H1 (cell line): Measurements from ENCODE around the gene PROK1. TPM values are rescaled to one million over a fixed set of nuclear protein-coding genes. Genes with fewer than 3 reads are reported as not detected.

ENCODE experiments used
- CTCF ChIA-PET: fragments of 300-600 bp; sonication (Branson Sonifier 250); formaldehyde crosslinking; loops from one replicate; lab custom pipeline; 2021; ENCODE audit not compliant: partially characterized antibody; lab: Charles Lee
- POLR2A ChIA-PET: fragments of 300-600 bp; sonication (Branson Sonifier 250); formaldehyde crosslinking; loops from one replicate; lab custom pipeline; 2021; ENCODE audit warnings: inconsistent platforms; ENCODE audit not compliant: partially characterized antibody; lab: Charles Lee
- DNase-seq, 2 experiments: peaks; one replicate each; pipeline versions ENCODE4 v3.0.0 to v3.0.0-alpha.2; 2010 to 2022; ENCODE audit warnings: low spot score in 2 of 2, low read depth in 1 of 2, mixed read lengths in 1 of 2
- FAIRE-seq: peaks from 2 replicates; lab custom pipeline; 2011; peaks lifted over from hg19 to GRCh38; lab: Jason Lieb, UNC
- H2AFZ ChIP-seq: 2 replicates; pipeline ENCODE4 v1.8.1; 2012; ENCODE audit warnings: low read length, inconsistent platforms
- H2AK5ac ChIP-seq: 2 replicates; pipeline ENCODE4 v1.6.1; 2013; ENCODE audit warnings: low read depth, low read length
- H2BK120ac ChIP-seq: replicated peaks from 2 replicates; pipeline ENCODE3; 2013; ENCODE audit warnings: low read depth, low read length, inconsistent platforms
- H2BK12ac ChIP-seq: 2 replicates; pipeline ENCODE4 v1.6.1; 2013; ENCODE audit warnings: low read depth, low read length
- H2BK15ac ChIP-seq: 2 replicates; pipeline ENCODE4 v1.6.1; 2013; ENCODE audit warnings: low read length
- H2BK20ac ChIP-seq: 2 replicates; pipeline ENCODE4 v1.6.1; 2013; ENCODE audit warnings: low read length
- H2BK5ac ChIP-seq: 2 replicates; pipeline ENCODE4 v1.6.1; 2013; ENCODE audit warnings: low read depth, low read length
- H3K14ac ChIP-seq: 2 replicates; pipeline ENCODE4 v1.6.1; 2013; ENCODE audit warnings: inconsistent platforms; ENCODE audit not compliant: insufficient read length
- H3K18ac ChIP-seq: 2 replicates; pipeline ENCODE4 v1.6.1; 2013; ENCODE audit warnings: low read length; ENCODE audit errors: extremely low read depth
- H3K23ac ChIP-seq: 2 replicates; pipeline ENCODE4 v1.6.1; 2013; ENCODE audit warnings: inconsistent platforms; ENCODE audit not compliant: insufficient read length
- H3K23me2 ChIP-seq: 2 replicates; pipeline ENCODE4 v1.6.1; 2013; ENCODE audit warnings: low read depth, low read length
- H3K27ac ChIP-seq: 2 replicates; pipeline ENCODE4 v1.6.1; 2011; ENCODE audit warnings: low read depth, low read length, inconsistent platforms
- H3K27me3 ChIP-seq, 4 experiments: replicated peaks in 1 of 4; 1 replicate in 1 of 4; 2 replicates in 3 of 4; pipeline versions ENCODE4 v1.6.1 to v1.8.1; 2011 to 2013; ENCODE audit warnings: low read length in 3 of 4, mild to moderate bottlenecking in 3 of 4, inconsistent platforms in 2 of 4, mixed read lengths in 2 of 4, moderate library complexity in 1 of 4; ENCODE audit not compliant: control insufficient read depth in 3 of 4, insufficient read depth in 3 of 4; ENCODE audit errors: extremely low read depth in 1 of 4
- H3K36me3 ChIP-seq, 4 experiments: 2 replicates each; pipeline versions ENCODE4 v1.6.1 to v1.8.1; 2011 to 2013; ENCODE audit warnings: mild to moderate bottlenecking in 4 of 4, low read length in 3 of 4, moderate library complexity in 2 of 4, control low read depth in 1 of 4, inconsistent platforms in 1 of 4; ENCODE audit not compliant: insufficient read depth in 4 of 4, control insufficient read depth in 2 of 4
- H3K4ac ChIP-seq: replicated peaks from 2 replicates; pipeline ENCODE3; 2013; ENCODE audit warnings: low read length, low read depth, mixed read lengths, inconsistent platforms; ENCODE audit not compliant: insufficient read length
- H3K4me1 ChIP-seq, 4 experiments: replicated peaks in 1 of 4; 1 replicate in 1 of 4; 2 replicates in 3 of 4; pipeline versions ENCODE4 v1.6.1 to v1.8.1; 2011 to 2013; ENCODE audit warnings: low read length in 3 of 4, inconsistent platforms in 2 of 4, mixed read lengths in 1 of 4; ENCODE audit not compliant: insufficient read depth in 4 of 4, control insufficient read depth in 3 of 4
- H3K4me2 ChIP-seq, 2 experiments: 2 replicates each; pipeline versions ENCODE4 v1.6.1 to v1.8.1; 2011 to 2013; ENCODE audit warnings: low read depth in 2 of 2, low read length in 2 of 2, control low read depth in 1 of 2, inconsistent platforms in 1 of 2, mild to moderate bottlenecking in 1 of 2; ENCODE audit not compliant: insufficient read depth in 1 of 2
- H3K4me3 ChIP-seq, 4 experiments: fragments of 200-600, 300-600 bp in 1 of 4; sonication (generic), shearing (Covaris generic), sonication (Bioruptor Twin) in 1 of 4; 2 replicates each; pipeline versions ENCODE4 v1.5.1 to v1.8.1; 2011 to 2016; ENCODE audit warnings: low read length in 4 of 4, low read depth in 3 of 4, control low read depth in 2 of 4, inconsistent platforms in 2 of 4, mild to moderate bottlenecking in 2 of 4, mixed read lengths in 1 of 4, moderate library complexity in 1 of 4; ENCODE audit not compliant: insufficient read depth in 2 of 4; ENCODE audit errors: extremely low read depth in 1 of 4
- H3K56ac ChIP-seq: replicated peaks from 2 replicates; pipeline ENCODE3; 2013; ENCODE audit warnings: low read depth, mild to moderate bottlenecking, mixed read lengths, low read length, inconsistent platforms; ENCODE audit not compliant: insufficient read length
- H3K79me1 ChIP-seq: 2 replicates; pipeline ENCODE4 v1.6.1; 2013; ENCODE audit warnings: low read depth, low read length, control low read depth
- H3K79me2 ChIP-seq, 2 experiments: 2 replicates each; pipeline versions ENCODE4 v1.6.1 to v1.8.1; 2012 to 2013; ENCODE audit warnings: low read length in 2 of 2, mild to moderate bottlenecking in 2 of 2, inconsistent platforms in 1 of 2; ENCODE audit not compliant: insufficient read depth in 2 of 2, control insufficient read depth in 1 of 2
- H3K9ac ChIP-seq, 4 experiments: replicated peaks in 1 of 4; 1 replicate in 1 of 4; 2 replicates in 3 of 4; pipeline versions ENCODE4 v1.6.1 to v1.8.1; 2011 to 2013; ENCODE audit warnings: low read depth in 3 of 4, low read length in 3 of 4, control low read depth in 2 of 4, mild to moderate bottlenecking in 2 of 4, moderate library complexity in 2 of 4, inconsistent platforms in 1 of 4; ENCODE audit errors: extremely low read depth in 1 of 4
- H3K9me3 ChIP-seq, 2 experiments: 2 replicates each; pipeline versions ENCODE4 v1.6.1 to v1.8.1; 2012 to 2013; ENCODE audit warnings: mild to moderate bottlenecking in 2 of 2, moderate library complexity in 2 of 2, control low read depth in 1 of 2, inconsistent platforms in 1 of 2, low read depth in 1 of 2, low read length in 1 of 2, mixed read lengths in 1 of 2; ENCODE audit not compliant: insufficient read depth in 2 of 2
- H4K20me1 ChIP-seq, 2 experiments: replicated peaks in 1 of 2; 2 replicates each; pipeline versions ENCODE3 to v1.8.1; 2011 to 2013; ENCODE audit warnings: inconsistent platforms in 2 of 2, low read length in 2 of 2, mild to moderate bottlenecking in 1 of 2; ENCODE audit not compliant: insufficient read depth in 2 of 2, control insufficient read depth in 1 of 2
- H4K5ac ChIP-seq: 2 replicates; pipeline ENCODE4 v1.6.1; 2013; ENCODE audit warnings: low read length, low read depth, mixed read lengths, inconsistent platforms; ENCODE audit not compliant: insufficient read length
- H4K8ac ChIP-seq: 2 replicates; pipeline ENCODE4 v1.8.0; 2013; ENCODE audit warnings: mild to moderate bottlenecking, moderate library complexity, low read length, inconsistent platforms; ENCODE audit not compliant: insufficient read depth; ENCODE audit errors: extremely low read depth
- H4K91ac ChIP-seq: replicated peaks from 2 replicates; pipeline ENCODE3; 2013; ENCODE audit warnings: low read length, mixed read lengths, inconsistent platforms; ENCODE audit not compliant: insufficient read length
- ASH2L ChIP-seq: fragments of 200-600, 300-600 bp; sonication (generic); IDR thresholded peaks from one replicate; pipeline ENCODE4 v1.7.1; 2017; ENCODE audit warnings: low read length
- CEBPB ChIP-seq: IDR thresholded peaks from 2 replicates; pipeline ENCODE4 v1.6.1; 2012; ENCODE audit warnings: low read depth, low read length
- CTCF ChIP-seq, 3 experiments: IDR thresholded peaks; 1 replicate in 2 of 3; 2 replicates in 1 of 3; pipeline versions ENCODE4 v1.5.1 to v1.6.1; 2011; ENCODE audit warnings: low read length in 3 of 3, mild to moderate bottlenecking in 3 of 3, inconsistent platforms in 2 of 3, low read depth in 1 of 3, moderate library complexity in 1 of 3; ENCODE audit not compliant: insufficient read depth in 1 of 3; ENCODE audit errors: control extremely low read depth in 1 of 3
- GTF2F1 ChIP-seq: IDR thresholded peaks from 2 replicates; pipeline ENCODE4 v1.6.1; 2012; ENCODE audit warnings: low read depth, low read length, improper control_type of control experiment, borderline replicate concordance
- MAFK ChIP-seq: IDR thresholded peaks from 2 replicates; pipeline ENCODE4 v1.6.1; 2012; ENCODE audit warnings: low read depth, mild to moderate bottlenecking, improper control_type of control experiment, low read length
- MAX ChIP-seq: IDR thresholded peaks from 2 replicates; pipeline ENCODE4 v1.6.1; 2012; ENCODE audit warnings: inconsistent platforms
- RNF2 ChIP-seq: fragments of 200-900, 300-1000 bp; sonication (generic); IDR thresholded peaks from 2 replicates; pipeline ENCODE4 v1.7.1; 2016; ENCODE audit warnings: borderline replicate concordance, low read depth, mild to moderate bottlenecking, antibody characterized with exemption, low read length; ENCODE audit not compliant: poor library complexity, severe bottlenecking; ENCODE audit errors: missing control alignments
- WGBS, 2 experiments: shearing (Covaris generic) in 1 of 2; methylation state at CpG; one replicate each; pipeline versions ENCODE4 v1.1.6 to v1.1.7; 2013 to 2015; ENCODE audit warnings: low lambda C conversion rate in 2 of 2, mixed read lengths in 2 of 2, inconsistent platforms in 1 of 2, low coverage in 1 of 2, missing lambda C conversion rate in 1 of 2; ENCODE audit not compliant: insufficient replicate concordance in 2 of 2, insufficient coverage in 1 of 2, insufficient read length in 1 of 2; ENCODE audit errors: extremely low coverage in 1 of 2, missing lambda C conversion rate in 1 of 2; 5-methylcytosine and 5-hydroxymethylcytosine counted together
- polyA plus RNA-seq, 7 experiments: library from polyadenylated mRNA; depleted of rRNA in 3 of 7; stranded (reverse) in 5 of 7; unstranded in 2 of 7; fragments of >200 nt in 5 of 7; fragments of 200-250 nt in 2 of 7; gene quantifications; 1 replicate in 5 of 7; 2 replicates in 1 of 7; 4 replicates in 1 of 7; pipeline versions ENCODE4 v1.2.1 to v1.2.3, GENCODE V29; 2011 to 2013; ENCODE audit warnings: missing spikeins in 2 of 7, mixed read lengths in 2 of 7
- total RNA-seq: library from RNA; stranded (reverse); fragmentation: NEBNext Ultra II Directional; extraction: Animal tissue kit (Norgen Biotek cat#: 25700); gene quantifications from 2 replicates; pipeline ENCODE4 v1.2.1, GENCODE V29; 2021
- TF ChIP-seq, protein P1 (sequence below): IDR thresholded peaks from 2 replicates; pipeline ENCODE4 v1.6.1; 2011; ENCODE audit warnings: low read depth, mild to moderate bottlenecking, low read length; ENCODE audit not compliant: insufficient read depth

The PROK1 gene
- total and polyA plus RNA-seq, 2 of the 8 experiments (the other 6 are each of a cell fraction or from before 2014, with no cell fraction given): 0.12 TPM; not detected in 1

GRCh38 chr1:110412576-110412975 lies 38.4 kb upstream of the PROK1 start:
- H3K9me3 ChIP-seq: no peaks in the 10 kb centered on the region
- H2BK5ac ChIP-seq: no peak overlapping the region
- WGBS, 2 experiments: 36% methylated on average over 4 of the region's 4 CpGs; no CpG with 5 or more reads in 1 of the 2 experiments
- ChIA-PET CTCF (interaction anchor here (0.7 to 22.7 kb wide), 34 partner anchors 9 to 378 kb away, joined by 3 to 828 read pairs (median 4); partner anchors contain the start of genes KCNC4, PROK1 and STRIP1), POLR2A (interaction anchor here (0.8 kb wide), 2 partner anchors 25 to 42 kb away, joined by 3 to 4 read pairs; no protein-coding TSS in a partner anchor)
- no peak overlapping the region for H3K56ac ChIP-seq
- 0 out of 7 replicates have a peak, but pooled peaks cover 0 to 3% (median 0%) of the 10 kb centered on the region in 4 experiments for H3K27me3 ChIP-seq
- peaks cover 0 to 4% (median 0%) of the 10 kb centered on the region in 4 experiments; a peak in 4 of 7 replicates for H3K4me1 ChIP-seq
- H3K23ac ChIP-seq: no peak overlapping the region
- DNase-seq: peak in 1 of 2 experiments; percentile 79
- no peak overlapping the region for H2BK20ac ChIP-seq
- H3K27ac ChIP-seq: no peak overlapping the region
- H3K14ac ChIP-seq: no peak overlapping the region
- H4K8ac ChIP-seq: peak overlapping the region; percentile 9; the same call in 1 of the 2 replicates
- no peak overlapping the region for H2BK120ac ChIP-seq
- H3K23me2 ChIP-seq: peaks cover 3% of the 10 kb centered on the region; the same call in 1 of the 2 replicates
- H3K79me2 ChIP-seq: no peaks in the 10 kb centered on the region
- H3K18ac ChIP-seq: no peak overlapping the region
- no peaks in the 10 kb centered on the region for H4K20me1 ChIP-seq
- H3K79me1 ChIP-seq: no peaks in the 10 kb centered on the region
- H2AFZ ChIP-seq: no peak overlapping the region
- no peak overlapping the region for H4K5ac ChIP-seq
- no peak overlapping the region for H2BK15ac ChIP-seq
- no peak overlapping the region for H4K91ac ChIP-seq
- H3K4ac ChIP-seq: no peak overlapping the region
- no peaks in the 10 kb centered on the region for H3K36me3 ChIP-seq
- H2BK12ac ChIP-seq: no peak overlapping the region
- FAIRE-seq: peak; percentile 52
- no peak overlapping the region for H3K4me3 ChIP-seq
- H3K9ac ChIP-seq: no peak overlapping the region
- H2AK5ac ChIP-seq: no peak overlapping the region
- no peak overlapping the region for H3K4me2 ChIP-seq
- TF ChIP-seq, protein P1, sequence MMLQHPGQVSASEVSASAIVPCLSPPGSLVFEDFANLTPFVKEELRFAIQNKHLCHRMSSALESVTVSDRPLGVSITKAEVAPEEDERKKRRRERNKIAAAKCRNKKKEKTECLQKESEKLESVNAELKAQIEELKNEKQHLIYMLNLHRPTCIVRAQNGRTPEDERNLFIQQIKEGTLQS: 0 out of 2 replicates have a peak, but pooled peaks have one; percentile 11
- TF ChIP-seq CEBPB (no peak), RNF2 (no peak), MAX (0 out of 2 replicates have a peak, but pooled peaks have one; percentile 33), MAFK (no peak), GTF2F1 (no peak), ASH2L (no peak), CTCF (IDR thresholded peaks at IDR 0.05; ENCODE audit: control extremely low read depth in 1 of 3, insufficient read depth in 1 of 3, low read depth in 1 of 3, low read length in 3 of 3) (peak; percentile 76 to 89 (median 89))
